SK-N-SH (cell line): ENCODE measurements around the gene MAPK9. TPM values are rescaled to one million over a fixed set of nuclear protein-coding genes. Genes with fewer than 3 reads are reported as not detected.

Experiments used
- CTCF ChIA-PET: fragments of 300-600, 350-600 bp; formaldehyde crosslinking; extraction: SDS; loops from one replicate; lab custom pipeline; 2021; lab: Yijun Ruan, JAX
- POLR2A ChIA-PET: fragments of 350-600 bp; sonication (Branson Sonifier 250); formaldehyde crosslinking; extraction: SDS; loops from one replicate; lab custom pipeline; 2020; ENCODE audit warnings: antibody characterized with exemption, inconsistent platforms; lab: Yijun Ruan, JAX
- DNase-seq: peaks from one replicate; pipeline ENCODE4 v3.0.0; 2012
- H2AFZ ChIP-seq: fragments of 200-600 bp; sonication (generic); 2 replicates; pipeline ENCODE4 v1.8.1; 2016; ENCODE audit warnings: antibody characterized with exemption, mild to moderate bottlenecking, low read depth
- H3F3A ChIP-seq: fragments of 200-600 bp; sonication (generic); replicated peaks from 2 replicates; pipeline ENCODE3; 2016; ENCODE audit warnings: antibody characterized with exemption, mild to moderate bottlenecking; ENCODE audit not compliant: insufficient read depth
- H3K27ac ChIP-seq, 2 experiments: fragments of 200-500 bp in 1 of 2; fragments of 200-600 bp in 1 of 2; sonication (Bioruptor generic) in 1 of 2; sonication (generic), shearing (Covaris generic) in 1 of 2; 2 replicates each; pipeline versions ENCODE4 v1.5.1 to v1.6.1; 2014 to 2016; ENCODE audit warnings: low read depth in 2 of 2, inconsistent platforms in 1 of 2, low read length in 1 of 2, mild to moderate bottlenecking in 1 of 2, mixed read lengths in 1 of 2
- H3K27me3 ChIP-seq: fragments of 200-600 bp; sonication (generic), shearing (Covaris generic); 2 replicates; pipeline ENCODE4 v1.6.1; 2016; ENCODE audit warnings: mixed run types; ENCODE audit not compliant: insufficient read depth
- H3K36me3 ChIP-seq, 2 experiments: fragments of 200-500 bp in 1 of 2; fragments of 200-600 bp in 1 of 2; sonication (Bioruptor generic) in 1 of 2; sonication (generic) in 1 of 2; replicated peaks in 1 of 2; 2 replicates each; pipeline versions ENCODE3 to v1.5.1; 2014 to 2016; ENCODE audit warnings: low read length in 1 of 2, mild to moderate bottlenecking in 1 of 2; ENCODE audit not compliant: insufficient read depth in 2 of 2, control insufficient read depth in 1 of 2
- H3K4me1 ChIP-seq, 2 experiments: fragments of 200-500 bp in 1 of 2; fragments of 200-600 bp in 1 of 2; sonication (Bioruptor generic) in 1 of 2; sonication (generic), shearing (Covaris generic) in 1 of 2; 2 replicates each; pipeline versions ENCODE4 v1.5.1 to v1.6.1; 2014 to 2016; ENCODE audit warnings: low read depth in 1 of 2, low read length in 1 of 2, mixed run types in 1 of 2; ENCODE audit not compliant: insufficient read depth in 2 of 2, control insufficient read depth in 1 of 2
- H3K4me2 ChIP-seq: fragments of 200-600 bp; sonication (generic), shearing (Covaris generic); 2 replicates; pipeline ENCODE4 v1.6.1; 2017; ENCODE audit warnings: mixed run types
- H3K4me3 ChIP-seq, 2 experiments: fragments of 200-500 bp in 1 of 2; fragments of 200-600 bp in 1 of 2; sonication (Bioruptor generic) in 1 of 2; sonication (generic), shearing (Covaris generic) in 1 of 2; 2 replicates each; pipeline versions ENCODE4 v1.5.1 to v1.8.1; 2014 to 2016; ENCODE audit warnings: low read depth in 2 of 2, inconsistent platforms in 1 of 2, low read length in 1 of 2, mild to moderate bottlenecking in 1 of 2, mixed read lengths in 1 of 2, moderate library complexity in 1 of 2
- H3K79me2 ChIP-seq: fragments of 200-600 bp; sonication (generic); 2 replicates; pipeline ENCODE4 v1.8.1; 2017; ENCODE audit warnings: mild to moderate bottlenecking; ENCODE audit not compliant: insufficient read depth
- H3K9ac ChIP-seq: fragments of 200-600 bp; sonication (generic); 2 replicates; pipeline ENCODE4 v1.6.1; 2017; ENCODE audit warnings: mixed run types
- H3K9me2 ChIP-seq: fragments of 200-600 bp; sonication (generic); 2 replicates; pipeline ENCODE4 v1.6.1; 2017; ENCODE audit warnings: mixed run types
- H3K9me3 ChIP-seq: fragments of 200-600 bp; sonication (generic); 2 replicates; pipeline ENCODE4 v1.6.1; 2017; ENCODE audit warnings: mixed run types, mild to moderate bottlenecking, moderate library complexity
- H4K20me1 ChIP-seq: fragments of 200-600 bp; sonication (generic); 2 replicates; pipeline ENCODE4 v1.6.1; 2017; ENCODE audit warnings: mild to moderate bottlenecking, mixed run types; ENCODE audit not compliant: insufficient read depth
- ELF1 ChIP-seq: IDR thresholded peaks from 2 replicates; pipeline ENCODE4 v1.4.0; 2012
- EP300 ChIP-seq, 2 experiments: IDR thresholded peaks; 2 replicates each; pipeline versions ENCODE4 v1.4.0 to v1.6.1; 2012; ENCODE audit warnings: borderline replicate concordance in 1 of 2, low read depth in 1 of 2, low read length in 1 of 2
- EZH2phosphoT487 ChIP-seq: fragments of 200-600 bp; sonication (generic); IDR thresholded peaks from 2 replicates; pipeline ENCODE4 v1.6.1; 2017; ENCODE audit warnings: low read depth, mixed run types, mild to moderate bottlenecking, antibody characterized with exemption, moderate library complexity, borderline replicate concordance
- FOXJ3 ChIP-seq: sonication (generic); formaldehyde crosslinking; IDR thresholded peaks from 2 replicates; pipeline ENCODE4 v1.5.1; 2020; ENCODE audit warnings: mild to moderate bottlenecking, missing genetic modification reagents
- GATA2 ChIP-seq: sonication (generic); formaldehyde crosslinking; IDR thresholded peaks from 2 replicates; pipeline ENCODE4 v1.5.0; 2020; ENCODE audit warnings: mild to moderate bottlenecking, missing genetic modification reagents
- JUND ChIP-seq: IDR thresholded peaks from 2 replicates; pipeline ENCODE4 v1.4.0; 2012
- MEF2A ChIP-seq: IDR thresholded peaks from 2 replicates; pipeline ENCODE4 v1.4.0; 2012; ENCODE audit warnings: low read depth, borderline replicate concordance
- MXI1 ChIP-seq: IDR thresholded peaks from 2 replicates; pipeline ENCODE4 v1.6.1; 2012; ENCODE audit warnings: mild to moderate bottlenecking, low read depth, low read length, improper control_type of control experiment
- NRF1 ChIP-seq: IDR thresholded peaks from 2 replicates; pipeline ENCODE4 v1.6.1; 2012; ENCODE audit warnings: low read depth, mild to moderate bottlenecking, low read length
- RCOR1 ChIP-seq: fragments of 150-350 bp; IDR thresholded peaks from 2 replicates; pipeline ENCODE4 v1.6.1; 2017; ENCODE audit warnings: antibody characterized with exemption, low read length
- RXRA ChIP-seq: IDR thresholded peaks from 2 replicates; pipeline ENCODE4 v1.4.0; 2012; ENCODE audit warnings: low read depth, mild to moderate bottlenecking, borderline replicate concordance
- TAF1 ChIP-seq: IDR thresholded peaks from 2 replicates; pipeline ENCODE4 v1.6.1; 2012; ENCODE audit warnings: low read depth, mild to moderate bottlenecking, low read length, moderate library complexity, borderline replicate concordance
- TCF12 ChIP-seq: IDR thresholded peaks from 2 replicates; pipeline ENCODE4 v1.4.0; 2012
- TEAD4 ChIP-seq: IDR thresholded peaks from 2 replicates; pipeline ENCODE4 v1.4.0; 2012; ENCODE audit warnings: mild to moderate bottlenecking, borderline replicate concordance; ENCODE audit not compliant: insufficient read depth
- WGBS: methylation state at CpG from one replicate; pipeline ENCODE4 v1.1.6; 2017; ENCODE audit warnings: low lambda C conversion rate; 5-methylcytosine and 5-hydroxymethylcytosine counted together
- polyA plus RNA-seq, 3 experiments: library from polyadenylated mRNA; depleted of rRNA; stranded (reverse); fragments of >200 nt; gene quantifications; 2 replicates each; pipeline ENCODE4 v1.2.3, GENCODE V29; 2012
- TF ChIP-seq, protein P1 (sequence below): IDR thresholded peaks from 2 replicates; pipeline ENCODE4 v1.4.0; 2012; ENCODE audit warnings: low read depth, borderline replicate concordance
- TF ChIP-seq, protein P2 (sequence below): fragments of 150-350 bp; IDR thresholded peaks from 2 replicates; pipeline ENCODE4 v1.6.1; 2016; ENCODE audit warnings: mild to moderate bottlenecking, low read depth, low read length
- TF ChIP-seq, protein P3 (sequence below): IDR thresholded peaks from 2 replicates; pipeline ENCODE4; 2012
- TF ChIP-seq, protein P4 (sequence below): fragments of 150-350 bp; IDR thresholded peaks from 2 replicates; pipeline ENCODE4 v1.6.1; 2017; ENCODE audit warnings: antibody characterized with exemption, low read length, low read depth, borderline replicate concordance
- TF ChIP-seq, protein P5 (sequence below): IDR thresholded peaks from 2 replicates; pipeline ENCODE4 v1.4.0; 2012; ENCODE audit warnings: low read depth
- TF ChIP-seq, protein P6 (sequence below): fragments of 200-600 bp; sonication (generic); IDR thresholded peaks from 2 replicates; pipeline ENCODE4 v1.6.1; 2017; ENCODE audit warnings: antibody characterized with exemption, mild to moderate bottlenecking, moderate library complexity

Gene MAPK9
- polyA plus RNA-seq, 1 of the 3 experiments (the other 2 are of a cell fraction), result 23.9 TPM

DNA sequence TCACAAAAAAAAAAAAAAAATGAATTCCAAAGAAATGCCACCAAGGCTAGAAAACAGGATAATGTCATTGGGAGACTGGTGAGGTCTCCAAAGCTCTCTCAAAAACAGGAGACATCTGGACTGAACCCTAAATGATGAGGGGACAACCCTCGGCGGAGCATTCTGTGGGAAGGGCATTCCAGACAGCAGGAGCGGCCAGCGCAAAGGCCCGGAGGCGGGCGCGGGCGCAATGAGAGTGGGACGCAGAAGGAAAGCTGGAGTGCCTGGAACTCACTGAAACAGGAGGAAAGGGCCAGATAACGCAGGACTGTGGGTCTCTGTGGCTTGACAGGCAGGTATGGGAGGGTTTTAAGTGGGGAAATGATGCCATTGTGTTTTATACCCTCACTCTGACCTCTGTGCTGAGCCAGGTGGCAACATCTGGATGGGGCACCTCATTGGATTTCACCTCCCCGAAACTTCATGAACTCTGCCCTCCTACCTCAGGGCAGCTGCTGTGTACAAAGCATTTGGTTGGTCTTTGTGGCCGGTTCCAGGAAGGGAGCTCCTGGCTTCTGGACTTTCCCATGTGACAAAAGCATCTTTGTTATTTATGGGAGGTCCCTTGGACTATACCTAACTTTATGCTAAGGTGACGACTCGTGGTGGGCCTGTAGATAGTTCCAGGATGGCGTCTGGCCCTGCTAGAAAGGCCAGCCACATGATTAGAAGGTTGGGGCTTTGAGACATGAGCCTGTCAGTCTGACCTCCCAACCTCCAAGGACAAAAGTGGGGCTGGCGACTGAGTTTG is 11.5 kb upstream of the MAPK9 start:
- DNase-seq, result no peak
- Histone ChIP-seq H3K9me2 (no peaks in the 10 kb centered on the region), H3K9me3 (no peaks in the 10 kb centered on the region), H3K27ac (no peak overlapping the region)
- TF ChIP-seq, protein P1, sequence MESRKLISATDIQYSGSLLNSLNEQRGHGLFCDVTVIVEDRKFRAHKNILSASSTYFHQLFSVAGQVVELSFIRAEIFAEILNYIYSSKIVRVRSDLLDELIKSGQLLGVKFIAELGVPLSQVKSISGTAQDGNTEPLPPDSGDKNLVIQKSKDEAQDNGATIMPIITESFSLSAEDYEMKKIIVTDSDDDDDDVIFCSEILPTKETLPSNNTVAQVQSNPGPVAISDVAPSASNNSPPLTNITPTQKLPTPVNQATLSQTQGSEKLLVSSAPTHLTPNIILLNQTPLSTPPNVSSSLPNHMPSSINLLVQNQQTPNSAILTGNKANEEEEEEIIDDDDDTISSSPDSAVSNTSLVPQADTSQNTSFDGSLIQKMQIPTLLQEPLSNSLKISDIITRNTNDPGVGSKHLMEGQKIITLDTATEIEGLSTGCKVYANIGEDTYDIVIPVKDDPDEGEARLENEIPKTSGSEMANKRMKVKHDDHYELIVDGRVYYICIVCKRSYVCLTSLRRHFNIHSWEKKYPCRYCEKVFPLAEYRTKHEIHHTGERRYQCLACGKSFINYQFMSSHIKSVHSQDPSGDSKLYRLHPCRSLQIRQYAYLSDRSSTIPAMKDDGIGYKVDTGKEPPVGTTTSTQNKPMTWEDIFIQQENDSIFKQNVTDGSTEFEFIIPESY, result no peak
- TF ChIP-seq, protein P2, sequence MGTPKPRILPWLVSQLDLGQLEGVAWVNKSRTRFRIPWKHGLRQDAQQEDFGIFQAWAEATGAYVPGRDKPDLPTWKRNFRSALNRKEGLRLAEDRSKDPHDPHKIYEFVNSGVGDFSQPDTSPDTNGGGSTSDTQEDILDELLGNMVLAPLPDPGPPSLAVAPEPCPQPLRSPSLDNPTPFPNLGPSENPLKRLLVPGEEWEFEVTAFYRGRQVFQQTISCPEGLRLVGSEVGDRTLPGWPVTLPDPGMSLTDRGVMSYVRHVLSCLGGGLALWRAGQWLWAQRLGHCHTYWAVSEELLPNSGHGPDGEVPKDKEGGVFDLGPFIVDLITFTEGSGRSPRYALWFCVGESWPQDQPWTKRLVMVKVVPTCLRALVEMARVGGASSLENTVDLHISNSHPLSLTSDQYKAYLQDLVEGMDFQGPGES, result no peak
- TF ChIP-seq ELF1 (no peak), MEF2A (no peak), TAF1 (no peak), EP300 (IDR thresholded peaks at IDR 0.05; ENCODE audit: borderline replicate concordance in 1 of 2, low read depth in 1 of 2, low read length in 1 of 2) (no peak), RCOR1 (no peak), RXRA (no peak), NRF1 (no peak), GATA2 (CRISPR knock-in tag) (no peak), TEAD4 (no peak), FOXJ3 (CRISPR knock-in tag) (no peak), EZH2phosphoT487 (no peak), TCF12 (no peak), MXI1 (no peak), JUND (no peak)
- TF ChIP-seq, protein P3, sequence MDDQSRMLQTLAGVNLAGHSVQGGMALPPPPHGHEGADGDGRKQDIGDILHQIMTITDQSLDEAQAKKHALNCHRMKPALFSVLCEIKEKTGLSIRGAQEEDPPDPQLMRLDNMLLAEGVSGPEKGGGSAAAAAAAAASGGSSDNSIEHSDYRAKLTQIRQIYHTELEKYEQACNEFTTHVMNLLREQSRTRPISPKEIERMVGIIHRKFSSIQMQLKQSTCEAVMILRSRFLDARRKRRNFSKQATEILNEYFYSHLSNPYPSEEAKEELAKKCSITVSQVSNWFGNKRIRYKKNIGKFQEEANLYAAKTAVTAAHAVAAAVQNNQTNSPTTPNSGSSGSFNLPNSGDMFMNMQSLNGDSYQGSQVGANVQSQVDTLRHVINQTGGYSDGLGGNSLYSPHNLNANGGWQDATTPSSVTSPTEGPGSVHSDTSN, result no peak
- TF ChIP-seq, protein P4, sequence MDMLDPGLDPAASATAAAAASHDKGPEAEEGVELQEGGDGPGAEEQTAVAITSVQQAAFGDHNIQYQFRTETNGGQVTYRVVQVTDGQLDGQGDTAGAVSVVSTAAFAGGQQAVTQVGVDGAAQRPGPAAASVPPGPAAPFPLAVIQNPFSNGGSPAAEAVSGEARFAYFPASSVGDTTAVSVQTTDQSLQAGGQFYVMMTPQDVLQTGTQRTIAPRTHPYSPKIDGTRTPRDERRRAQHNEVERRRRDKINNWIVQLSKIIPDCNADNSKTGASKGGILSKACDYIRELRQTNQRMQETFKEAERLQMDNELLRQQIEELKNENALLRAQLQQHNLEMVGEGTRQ, result no peak
- TF ChIP-seq, protein P5, sequence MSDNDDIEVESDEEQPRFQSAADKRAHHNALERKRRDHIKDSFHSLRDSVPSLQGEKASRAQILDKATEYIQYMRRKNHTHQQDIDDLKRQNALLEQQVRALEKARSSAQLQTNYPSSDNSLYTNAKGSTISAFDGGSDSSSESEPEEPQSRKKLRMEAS, result no peak
- TF ChIP-seq, protein P6, sequence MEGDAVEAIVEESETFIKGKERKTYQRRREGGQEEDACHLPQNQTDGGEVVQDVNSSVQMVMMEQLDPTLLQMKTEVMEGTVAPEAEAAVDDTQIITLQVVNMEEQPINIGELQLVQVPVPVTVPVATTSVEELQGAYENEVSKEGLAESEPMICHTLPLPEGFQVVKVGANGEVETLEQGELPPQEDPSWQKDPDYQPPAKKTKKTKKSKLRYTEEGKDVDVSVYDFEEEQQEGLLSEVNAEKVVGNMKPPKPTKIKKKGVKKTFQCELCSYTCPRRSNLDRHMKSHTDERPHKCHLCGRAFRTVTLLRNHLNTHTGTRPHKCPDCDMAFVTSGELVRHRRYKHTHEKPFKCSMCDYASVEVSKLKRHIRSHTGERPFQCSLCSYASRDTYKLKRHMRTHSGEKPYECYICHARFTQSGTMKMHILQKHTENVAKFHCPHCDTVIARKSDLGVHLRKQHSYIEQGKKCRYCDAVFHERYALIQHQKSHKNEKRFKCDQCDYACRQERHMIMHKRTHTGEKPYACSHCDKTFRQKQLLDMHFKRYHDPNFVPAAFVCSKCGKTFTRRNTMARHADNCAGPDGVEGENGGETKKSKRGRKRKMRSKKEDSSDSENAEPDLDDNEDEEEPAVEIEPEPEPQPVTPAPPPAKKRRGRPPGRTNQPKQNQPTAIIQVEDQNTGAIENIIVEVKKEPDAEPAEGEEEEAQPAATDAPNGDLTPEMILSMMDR, result no peak
- TF ChIP-seq, all 33 proteins: peak for 0
- Histone ChIP-seq H3K4me2 (no peak overlapping the region), H3K9ac (no peak overlapping the region), H4K20me1 (no peaks in the 10 kb centered on the region), H3K4me3 (no peak overlapping the region), H3K27me3 (no peaks in the 10 kb centered on the region), H3K4me1 (peaks cover 0 to 19% of the 10 kb centered on the region in 2 experiments; a peak in 1 of 4 replicates), H3K79me2 (no peaks in the 10 kb centered on the region), H3K36me3 (no peaks in the 10 kb centered on the region), H2AFZ (no peak overlapping the region), H3F3A (no peaks in the 10 kb centered on the region)
- CTCF ChIA-PET, result interaction anchor here (0.9 to 6.6 kb wide), 5 partner anchors 10 to 165 kb away, joined by 3 to 98 read pairs (median 11); partner anchors contain the start of gene MAPK9
- POLR2A ChIA-PET, result interaction anchor here (1.2 kb wide), 1 partner anchor 10 kb away, joined by 6 read pairs; no protein-coding TSS in a partner anchor
- 85% methylated on average over 16 of the region's 17 CpGs for WGBS
